Activated CD4-positive, alpha-beta T cell treated with anti-CD3 and anti-CD28 coated beads, Interleukin-2, amount 10 ng/mL, durations not matched to agents 24 days and 14 days (primary cell): ENCODE data around the gene MBNL2. TPM values are rescaled to one million over a fixed set of nuclear protein-coding genes. Genes with fewer than 3 reads are reported as not detected.
"Not testable (repeated sequence)": the region's sequence is repeated elsewhere in the genome, so short reads cannot be mapped to it uniquely, and the experiment has no call there.

Source experiments
- DNase-seq: peaks from one replicate; pipeline ENCODE4 v3.0.0; 2022
- H3K27ac Mint-ChIP-seq: one replicate; pipeline ENCODE4 v1.8.0; 2022; ENCODE audit warnings: mild to moderate bottlenecking, mixed read lengths
- H3K27me3 Mint-ChIP-seq: one replicate; pipeline ENCODE4 v1.8.0; 2022; ENCODE audit warnings: mixed read lengths
- H3K36me3 Mint-ChIP-seq: one replicate; pipeline ENCODE4 v1.8.0; 2022; ENCODE audit warnings: low read depth, mild to moderate bottlenecking, mixed read lengths
- H3K4me1 Mint-ChIP-seq: one replicate; pipeline ENCODE4 v1.8.0; 2021; ENCODE audit warnings: mixed read lengths
- H3K4me3 Mint-ChIP-seq: one replicate; pipeline ENCODE4 v1.8.0; 2022; ENCODE audit warnings: mild to moderate bottlenecking, moderate library complexity, mixed read lengths
- H3K9me3 Mint-ChIP-seq: one replicate; pipeline ENCODE4 v1.8.0; 2021; ENCODE audit warnings: mixed read lengths
- intact Hi-C: fragments of 100-400 bp; cut with micrococcal nuclease; formaldehyde crosslinking; loops from one replicate; pipeline ENCODE4 v1.15.1; 2023
- total RNA-seq: library from RNA; stranded (reverse); gene quantifications from 2 replicates; pipeline ENCODE4 v1.2.3, GENCODE V29; 2022

Gene MBNL2
- total RNA-seq, 1 donor from 2014 or later = 22.0 TPM

- no peak overlapping the region for H3K27ac Mint-ChIP-seq
- H3K4me3 Mint-ChIP-seq = no peak overlapping the region
- peaks cover 11% of the 10 kb centered on the region for H3K27me3 Mint-ChIP-seq
- peaks cover 18% of the 10 kb centered on the region for H3K9me3 Mint-ChIP-seq
- no peaks in the 10 kb centered on the region for H3K4me1 Mint-ChIP-seq
- no peak for DNase-seq
- intact Hi-C loops = no loop called here
- H3K36me3 Mint-ChIP-seq = no peaks in the 10 kb centered on the region
Measured at GRCh38 chr13:97196340-97196739, 25.8 kb upstream of the MBNL2 start.

GRCh38 chr13:97198753-97199152, 23.4 kb upstream of the MBNL2 start:
- Mint-ChIP-seq H3K4me1 (no peaks in the 10 kb centered on the region), H3K4me3 (no peak overlapping the region), H3K27me3 (peaks cover 13% of the 10 kb centered on the region), H3K36me3 (no peaks in the 10 kb centered on the region), H3K27ac (no peak overlapping the region), H3K9me3 (peaks cover 29% of the 10 kb centered on the region)
- intact Hi-C loops = no loop called here
- no peak for DNase-seq

GRCh38 chr13:97199451-97199850, 22.7 kb upstream of the MBNL2 start:
- Mint-ChIP-seq H3K9me3 (peaks cover 29% of the 10 kb centered on the region), H3K27ac (no peak overlapping the region), H3K36me3 (no peaks in the 10 kb centered on the region), H3K4me1 (no peaks in the 10 kb centered on the region), H3K4me3 (no peak overlapping the region), H3K27me3 (peaks cover 13% of the 10 kb centered on the region)
- no peak for DNase-seq
- intact Hi-C loops = no loop called here

GRCh38 chr13:97200081-97200942, 21.8 kb upstream of the MBNL2 start:
- Mint-ChIP-seq H3K9me3 (peaks cover 23% of the 10 kb centered on the region), H3K27me3 (peaks cover 13% of the 10 kb centered on the region), H3K4me1 (no peaks in the 10 kb centered on the region), H3K27ac (no peak overlapping the region), H3K36me3 (no peaks in the 10 kb centered on the region), H3K4me3 (no peak overlapping the region)
- intact Hi-C loops = no loop called here
- no peak for DNase-seq

- DNase-seq = no peak
- H3K9me3 Mint-ChIP-seq = peaks cover 22% of the 10 kb centered on the region
- H3K27ac Mint-ChIP-seq = no peak overlapping the region
- H3K4me3 Mint-ChIP-seq = no peak overlapping the region
- no peaks in the 10 kb centered on the region for H3K36me3 Mint-ChIP-seq
- intact Hi-C loops = no loop called here
- peaks cover 12% of the 10 kb centered on the region for H3K27me3 Mint-ChIP-seq
- H3K4me1 Mint-ChIP-seq = peaks cover 3% of the 10 kb centered on the region
Measured at GRCh38 chr13:97202761-97203160, 19.4 kb upstream of the MBNL2 start.

- Mint-ChIP-seq H3K9me3 (peaks cover 15% of the 10 kb centered on the region), H3K27ac (no peak overlapping the region), H3K36me3 (no peaks in the 10 kb centered on the region), H3K4me1 (peaks cover 6% of the 10 kb centered on the region), H3K27me3 (peaks cover 9% of the 10 kb centered on the region), H3K4me3 (no peak overlapping the region)
- DNase-seq = no peak
- intact Hi-C loops = no loop called here
Measured at GRCh38 chr13:97205465-97205864, 16.7 kb upstream of the MBNL2 start.

GRCh38 chr13:97205982-97206381, 16.2 kb upstream of the MBNL2 start:
- peaks cover 15% of the 10 kb centered on the region for H3K9me3 Mint-ChIP-seq
- no peak overlapping the region for H3K27ac Mint-ChIP-seq
- H3K4me1 Mint-ChIP-seq = peaks cover 11% of the 10 kb centered on the region
- no peaks in the 10 kb centered on the region for H3K36me3 Mint-ChIP-seq
- intact Hi-C loops = no loop called here
- H3K27me3 Mint-ChIP-seq = peaks cover 7% of the 10 kb centered on the region
- H3K4me3 Mint-ChIP-seq = no peak overlapping the region
- DNase-seq = no peak

- H3K4me3 Mint-ChIP-seq, DNase-seq, H3K36me3 Mint-ChIP-seq, H3K27ac Mint-ChIP-seq, H3K27me3 Mint-ChIP-seq, intact Hi-C loops: not testable (repeated sequence)
- H3K4me1 Mint-ChIP-seq = peaks cover 17% of the 10 kb centered on the region
- H3K9me3 Mint-ChIP-seq = peaks cover 15% of the 10 kb centered on the region
Measured at GRCh38 chr13:97207252-97207651, 14.9 kb upstream of the MBNL2 start.

GRCh38 chr13:97211300-97211699, 10.8 kb upstream of the MBNL2 start:
- no peak overlapping the region for H3K4me3 Mint-ChIP-seq
- H3K27me3 Mint-ChIP-seq = peaks cover 2% of the 10 kb centered on the region
- H3K36me3 Mint-ChIP-seq = no peaks in the 10 kb centered on the region
- no peak for DNase-seq
- H3K4me1 Mint-ChIP-seq = peaks cover 23% of the 10 kb centered on the region
- peaks cover 4% of the 10 kb centered on the region for H3K9me3 Mint-ChIP-seq
- intact Hi-C loops = no loop called here
- H3K27ac Mint-ChIP-seq = no peak overlapping the region

GRCh38 chr13:97212004-97212403, 10.1 kb upstream of the MBNL2 start:
- DNase-seq = no peak
- no peak overlapping the region for H3K4me3 Mint-ChIP-seq
- peaks cover 4% of the 10 kb centered on the region for H3K9me3 Mint-ChIP-seq
- H3K36me3 Mint-ChIP-seq = no peaks in the 10 kb centered on the region
- H3K27me3 Mint-ChIP-seq = peaks cover 2% of the 10 kb centered on the region
- intact Hi-C loops = loop anchor here (2.0 kb wide), 1 partner anchor 15 kb away; no protein-coding TSS in a partner anchor
- H3K4me1 Mint-ChIP-seq = peaks cover 23% of the 10 kb centered on the region
- no peak overlapping the region for H3K27ac Mint-ChIP-seq

GRCh38 chr13:97212601-97213040, 9.5 kb upstream of the MBNL2 start:
- Mint-ChIP-seq H3K4me1 (peaks cover 23% of the 10 kb centered on the region), H3K4me3 (no peak overlapping the region), H3K27ac (no peak overlapping the region), H3K36me3 (no peaks in the 10 kb centered on the region), H3K27me3 (peaks cover 2% of the 10 kb centered on the region), H3K9me3 (peaks cover 4% of the 10 kb centered on the region)
- no peak for DNase-seq
- intact Hi-C loops = loop anchor here (2.0 kb wide), 1 partner anchor 14 kb away; no protein-coding TSS in a partner anchor

- H3K36me3 Mint-ChIP-seq = no peaks in the 10 kb centered on the region
- no peaks in the 10 kb centered on the region for H3K9me3 Mint-ChIP-seq
- DNase-seq = no peak
- H3K27ac Mint-ChIP-seq = no peak overlapping the region
- intact Hi-C loops = no loop called here
- H3K4me1 Mint-ChIP-seq = peaks cover 21% of the 10 kb centered on the region
- H3K27me3 Mint-ChIP-seq = no peaks in the 10 kb centered on the region
- no peak overlapping the region for H3K4me3 Mint-ChIP-seq
Measured at GRCh38 chr13:97214921-97215320, 7.2 kb upstream of the MBNL2 start.

- Mint-ChIP-seq H3K27ac (no peak overlapping the region), H3K4me1 (peaks cover 20% of the 10 kb centered on the region), H3K9me3 (no peaks in the 10 kb centered on the region), H3K27me3 (no peaks in the 10 kb centered on the region), H3K4me3 (no peak overlapping the region), H3K36me3 (no peaks in the 10 kb centered on the region)
- no peak for DNase-seq
- intact Hi-C loops = no loop called here
Measured at GRCh38 chr13:97215325-97215724, 6.8 kb upstream of the MBNL2 start.

- peaks cover 21% of the 10 kb centered on the region for H3K4me1 Mint-ChIP-seq
- no peak overlapping the region for H3K4me3 Mint-ChIP-seq
- H3K27ac Mint-ChIP-seq = no peak overlapping the region
- H3K9me3 Mint-ChIP-seq = no peaks in the 10 kb centered on the region
- no peak for DNase-seq
- no peaks in the 10 kb centered on the region for H3K27me3 Mint-ChIP-seq
- H3K36me3 Mint-ChIP-seq = peaks cover 2% of the 10 kb centered on the region
- intact Hi-C loops = no loop called here
Measured at GRCh38 chr13:97219226-97219625, 2.9 kb upstream of the MBNL2 start.
